Measurements from ENCODE around the gene SLC8B1. TPM values are rescaled to one million over a fixed set of nuclear protein-coding genes. Genes with fewer than 3 reads are reported as not detected.

The SLC8B1 gene
- total RNA-seq, 1 donor from 2014 or later, result 3.0 TPM

DNA sequence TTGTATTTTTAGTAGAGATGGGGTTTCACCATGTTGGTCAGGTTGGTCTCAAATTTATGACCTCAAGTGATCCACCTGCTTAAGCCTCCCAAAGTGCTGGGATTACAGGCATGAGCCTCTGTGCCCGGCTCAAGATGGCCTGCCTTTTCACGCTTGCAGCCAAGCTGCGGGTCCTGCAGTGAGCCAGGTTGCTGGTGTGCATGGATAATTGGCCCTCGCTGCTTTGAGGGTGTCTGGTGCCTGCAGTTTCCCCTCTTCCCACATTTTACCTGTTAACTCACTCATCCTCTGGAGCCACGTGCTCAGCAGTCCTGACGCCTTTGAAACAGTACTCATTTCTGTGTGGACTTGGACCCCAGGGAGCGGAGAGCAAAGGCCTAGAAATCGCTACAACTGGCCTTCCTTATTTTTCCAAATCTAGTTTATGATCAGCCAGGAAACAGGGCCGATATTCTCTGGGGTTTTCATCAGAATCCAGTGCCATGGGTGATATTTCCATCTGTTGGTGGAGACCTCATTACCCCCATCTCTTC, 71.4 kb downstream of the SLC8B1 start:
- H3K27ac Mint-ChIP-seq, result no peak overlapping the region
- no peaks in the 10 kb centered on the region for H3K79me2 ChIP-seq (ENCODE audit: low read depth)
- no peaks in the 10 kb centered on the region for H3K36me3 ChIP-seq
- no peak for DNase-seq (ENCODE audit: low spot score)
- no peaks in the 10 kb centered on the region for H3K9me3 Mint-ChIP-seq
- no peaks in the 10 kb centered on the region for H3K27me3 ChIP-seq
- H4K20me1 ChIP-seq (ENCODE audit: low read depth), result peaks cover 3% of the 10 kb centered on the region
- no peak overlapping the region for H3K27ac ChIP-seq
- peaks cover 5% of the 10 kb centered on the region for H3K27me3 Mint-ChIP-seq (ENCODE audit: insufficient read depth, low read depth)
- H3K4me1 ChIP-seq, result no peaks in the 10 kb centered on the region
- no peak overlapping the region for H3K4me3 Mint-ChIP-seq
- no peak overlapping the region for H2AFZ ChIP-seq (replicated peaks)
- H3K4me3 ChIP-seq, result no peak overlapping the region
- no peaks in the 10 kb centered on the region for H3F3A ChIP-seq (ENCODE audit: low read depth)
- TF ChIP-seq EZH2phosphoT487 (IDR thresholded peaks at IDR 0.05) (no peak), EZH2 (IDR thresholded peaks at IDR 0.05) (no peak)
- TF ChIP-seq, protein P1, sequence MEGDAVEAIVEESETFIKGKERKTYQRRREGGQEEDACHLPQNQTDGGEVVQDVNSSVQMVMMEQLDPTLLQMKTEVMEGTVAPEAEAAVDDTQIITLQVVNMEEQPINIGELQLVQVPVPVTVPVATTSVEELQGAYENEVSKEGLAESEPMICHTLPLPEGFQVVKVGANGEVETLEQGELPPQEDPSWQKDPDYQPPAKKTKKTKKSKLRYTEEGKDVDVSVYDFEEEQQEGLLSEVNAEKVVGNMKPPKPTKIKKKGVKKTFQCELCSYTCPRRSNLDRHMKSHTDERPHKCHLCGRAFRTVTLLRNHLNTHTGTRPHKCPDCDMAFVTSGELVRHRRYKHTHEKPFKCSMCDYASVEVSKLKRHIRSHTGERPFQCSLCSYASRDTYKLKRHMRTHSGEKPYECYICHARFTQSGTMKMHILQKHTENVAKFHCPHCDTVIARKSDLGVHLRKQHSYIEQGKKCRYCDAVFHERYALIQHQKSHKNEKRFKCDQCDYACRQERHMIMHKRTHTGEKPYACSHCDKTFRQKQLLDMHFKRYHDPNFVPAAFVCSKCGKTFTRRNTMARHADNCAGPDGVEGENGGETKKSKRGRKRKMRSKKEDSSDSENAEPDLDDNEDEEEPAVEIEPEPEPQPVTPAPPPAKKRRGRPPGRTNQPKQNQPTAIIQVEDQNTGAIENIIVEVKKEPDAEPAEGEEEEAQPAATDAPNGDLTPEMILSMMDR (IDR thresholded peaks at IDR 0.05), result no peak
- H3K4me2 ChIP-seq, result no peak overlapping the region
- peaks cover 4% of the 10 kb centered on the region for H3K36me3 Mint-ChIP-seq
- peaks cover 22% of the 10 kb centered on the region for H3K4me1 Mint-ChIP-seq
- no peak overlapping the region for H3K9ac ChIP-seq
- H3K9me3 ChIP-seq (ENCODE audit: low read depth), result no peaks in the 10 kb centered on the region

DNA sequence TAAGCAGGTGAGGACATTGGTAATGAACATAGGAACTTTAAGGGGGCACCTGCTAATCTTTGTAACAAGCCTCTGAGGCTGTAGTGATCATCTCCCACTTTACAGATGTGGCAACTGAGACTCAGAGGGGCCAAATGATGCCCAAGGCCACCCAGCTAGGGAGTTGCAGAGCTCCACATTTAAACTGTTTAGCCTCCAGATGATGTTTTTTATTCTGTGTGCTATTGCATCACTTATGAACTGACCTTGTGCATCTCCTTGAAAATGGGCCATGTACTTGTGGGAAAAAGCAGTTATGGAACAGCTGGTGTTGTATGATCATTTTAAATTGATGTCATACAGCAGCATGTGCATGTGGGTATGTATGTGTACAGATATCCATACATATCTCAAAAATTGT, 72.2 kb downstream of the SLC8B1 start:
- no peak overlapping the region for H3K9ac ChIP-seq
- H3K9me3 ChIP-seq (ENCODE audit: low read depth), result no peaks in the 10 kb centered on the region
- no peak for TF ChIP-seq EZH2 (IDR thresholded peaks at IDR 0.05)
- TF ChIP-seq, protein P1 (IDR thresholded peaks at IDR 0.05), result no peak
- no peak for TF ChIP-seq EZH2phosphoT487 (IDR thresholded peaks at IDR 0.05)
- Mint-ChIP-seq H3K27me3 (ENCODE audit: insufficient read depth, low read depth) (peaks cover 5% of the 10 kb centered on the region), H3K27ac (no peak overlapping the region), H3K4me1 (peaks cover 22% of the 10 kb centered on the region), H3K4me3 (no peak overlapping the region), H3K36me3 (no peaks in the 10 kb centered on the region), H3K9me3 (no peaks in the 10 kb centered on the region)
- H3K4me3 ChIP-seq, result no peak overlapping the region
- no peaks in the 10 kb centered on the region for H3K36me3 ChIP-seq
- no peaks in the 10 kb centered on the region for H3K79me2 ChIP-seq (ENCODE audit: low read depth)
- H2AFZ ChIP-seq (replicated peaks), result no peak overlapping the region
- no peaks in the 10 kb centered on the region for H3F3A ChIP-seq (ENCODE audit: low read depth)
- no peaks in the 10 kb centered on the region for H3K4me1 ChIP-seq
- H4K20me1 ChIP-seq (ENCODE audit: low read depth), result peaks cover 3% of the 10 kb centered on the region
- DNase-seq (ENCODE audit: low spot score), result no peak
- no peak overlapping the region for H3K27ac ChIP-seq
- no peaks in the 10 kb centered on the region for H3K27me3 ChIP-seq
- H3K4me2 ChIP-seq, result no peak overlapping the region

DNA sequence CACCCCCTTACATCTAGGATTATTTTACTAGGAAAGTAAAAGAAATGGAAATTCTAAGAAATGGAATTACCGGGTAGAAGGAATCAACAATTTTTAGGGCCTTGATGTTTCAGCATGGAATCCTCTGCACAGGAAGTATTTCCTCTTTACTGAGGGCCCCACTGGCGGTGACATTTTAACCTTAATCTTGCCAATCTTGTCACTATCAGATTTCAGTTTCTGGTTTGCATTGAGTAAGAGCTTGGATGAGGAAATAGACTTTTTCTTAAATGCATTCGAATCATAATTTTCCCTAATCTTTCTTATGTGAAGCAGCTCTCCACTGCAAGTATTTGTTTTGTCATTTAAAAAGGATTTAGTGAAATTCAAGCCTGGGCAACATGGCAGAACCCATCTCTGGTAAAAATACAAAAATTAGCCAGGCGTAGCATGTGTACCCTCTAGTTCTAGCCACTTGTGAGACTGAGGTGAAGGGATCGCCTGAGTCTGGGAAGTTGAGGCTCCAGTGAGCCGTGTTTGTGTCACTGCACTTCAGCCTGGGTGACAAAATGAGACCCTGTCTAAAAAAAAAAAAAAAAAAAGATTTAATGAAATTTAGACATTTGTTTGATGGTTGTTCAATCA, 73.0 kb downstream of the SLC8B1 start:
- Mint-ChIP-seq H3K27me3 (ENCODE audit: insufficient read depth, low read depth) (peaks cover 5% of the 10 kb centered on the region), H3K27ac (no peak overlapping the region), H3K4me3 (no peak overlapping the region), H3K36me3 (no peaks in the 10 kb centered on the region), H3K4me1 (peaks cover 21% of the 10 kb centered on the region), H3K9me3 (no peaks in the 10 kb centered on the region)
- no peaks in the 10 kb centered on the region for H3F3A ChIP-seq (ENCODE audit: low read depth)
- no peak overlapping the region for H3K27ac ChIP-seq
- no peak for DNase-seq (ENCODE audit: low spot score)
- H3K27me3 ChIP-seq, result no peaks in the 10 kb centered on the region
- H3K9ac ChIP-seq, result no peak overlapping the region
- TF ChIP-seq, protein P1 (IDR thresholded peaks at IDR 0.05), result no peak
- TF ChIP-seq EZH2 (IDR thresholded peaks at IDR 0.05), result no peak
- no peaks in the 10 kb centered on the region for H3K9me3 ChIP-seq (ENCODE audit: low read depth)
- H3K4me3 ChIP-seq, result no peak overlapping the region
- H3K79me2 ChIP-seq (ENCODE audit: low read depth), result no peaks in the 10 kb centered on the region
- H3K4me1 ChIP-seq, result no peaks in the 10 kb centered on the region
- no peak overlapping the region for H2AFZ ChIP-seq (replicated peaks)
- H4K20me1 ChIP-seq (ENCODE audit: low read depth), result peaks cover 3% of the 10 kb centered on the region
- H3K36me3 ChIP-seq, result no peaks in the 10 kb centered on the region
- no peak overlapping the region for H3K4me2 ChIP-seq
